ENCODE results near the gene GFRA1. TPM values are rescaled to one million over a fixed set of nuclear protein-coding genes. Genes with fewer than 3 reads are reported as not detected.

Gene GFRA1
- total and polyA plus RNA-seq, 2 donors (not counting 1 experiment from before 2014, with no cell fraction given): not detected

GRCh38 chr10:116216676-116217075 is 56.3 kb downstream of the GFRA1 start:
- no peaks in the 10 kb centered on the region for H4K20me1 ChIP-seq (ENCODE audit: control insufficient read depth, insufficient read depth, low read length, poor library complexity, severe bottlenecking)
- intact Hi-C loops (cut with micrococcal nuclease): no loop called here
- DNase-seq (no peak), ATAC-seq (ENCODE audit: low read depth) (no peak)
- no peaks in the 10 kb centered on the region for H3K79me2 ChIP-seq (ENCODE audit: control insufficient read depth, insufficient read depth, low read length)
- H3K9me3 ChIP-seq (ENCODE audit: control extremely low read depth in 1 of 3, control insufficient read depth in 2 of 3, insufficient read depth in 1 of 3, low read length in 2 of 3): no peaks in the 10 kb centered on the region
- TF ChIP-seq EZH2 (IDR thresholded peaks at IDR 0.05; ENCODE audit: borderline replicate concordance, insufficient read depth, low read depth, low read length, poor library complexity, severe bottlenecking) (no peak), CTCF (IDR thresholded peaks at IDR 0.05) (no peak)
- WGBS (ENCODE audit: insufficient coverage): 100% methylated on average over 2 of the region's 3 CpGs
- no peaks in the 10 kb centered on the region for H3K27me3 ChIP-seq (replicated peaks in 1 of 4; ENCODE audit: control extremely low read depth in 1 of 4, control insufficient read depth in 3 of 4, insufficient read depth in 4 of 4, low read length in 3 of 4)
- no peak overlapping the region for H3K4me3 ChIP-seq (ENCODE audit: control extremely low read depth in 1 of 5, extremely low read depth in 1 of 5, insufficient read depth in 1 of 5, low read depth in 2 of 5, low read length in 4 of 5)
- H3K4me1 Mint-ChIP-seq: no peaks in the 10 kb centered on the region
- H3K4me3 Mint-ChIP-seq: no peak overlapping the region
- H3K4me1 ChIP-seq (ENCODE audit: control insufficient read depth in 2 of 2, insufficient read depth in 2 of 2, low read length in 2 of 2): no peaks in the 10 kb centered on the region
- H2AFZ ChIP-seq (ENCODE audit: insufficient read depth, low read depth, low read length, poor library complexity, severe bottlenecking): no peak overlapping the region
- peaks cover under 1% of the 10 kb centered on the region for H3K9me3 Mint-ChIP-seq (ENCODE audit: insufficient read depth)
- no peaks in the 10 kb centered on the region for H3K36me3 ChIP-seq (replicated peaks in 1 of 2; ENCODE audit: control extremely low read depth in 1 of 2, control insufficient read depth in 1 of 2, extremely low read depth in 1 of 2, insufficient read depth in 2 of 2, low read length in 1 of 2)
- no peak overlapping the region for H3K4me2 ChIP-seq (replicated peaks; ENCODE audit: low read depth, low read length, poor library complexity, severe bottlenecking)
- POLR2A ChIA-PET: no interaction called here
- H3K27ac Mint-ChIP-seq: no peak overlapping the region
- CTCF ChIA-PET: no interaction called here
- H3K27ac ChIP-seq (ENCODE audit: low read length in 2 of 2): no peak overlapping the region
- no peaks in the 10 kb centered on the region for H3K27me3 Mint-ChIP-seq
- H3K9ac ChIP-seq (ENCODE audit: low read length): no peak overlapping the region

GRCh38 chr10:116215651-116216050 is 57.4 kb downstream of the GFRA1 start:
- Histone ChIP-seq H3K27me3 (replicated peaks in 1 of 4; ENCODE audit: control extremely low read depth in 1 of 4, control insufficient read depth in 3 of 4, insufficient read depth in 4 of 4, low read length in 3 of 4) (no peaks in the 10 kb centered on the region), H3K79me2 (ENCODE audit: control insufficient read depth, insufficient read depth, low read length) (no peaks in the 10 kb centered on the region), H3K4me2 (replicated peaks; ENCODE audit: low read depth, low read length, poor library complexity, severe bottlenecking) (no peak overlapping the region), H3K4me3 (ENCODE audit: control extremely low read depth in 1 of 5, extremely low read depth in 1 of 5, insufficient read depth in 1 of 5, low read depth in 2 of 5, low read length in 4 of 5) (no peak overlapping the region), H3K4me1 (ENCODE audit: control insufficient read depth in 2 of 2, insufficient read depth in 2 of 2, low read length in 2 of 2) (no peaks in the 10 kb centered on the region), H3K9me3 (ENCODE audit: control extremely low read depth in 1 of 3, control insufficient read depth in 2 of 3, insufficient read depth in 1 of 3, low read length in 2 of 3) (no peaks in the 10 kb centered on the region), H3K36me3 (replicated peaks in 1 of 2; ENCODE audit: control extremely low read depth in 1 of 2, control insufficient read depth in 1 of 2, extremely low read depth in 1 of 2, insufficient read depth in 2 of 2, low read length in 1 of 2) (no peaks in the 10 kb centered on the region), H2AFZ (ENCODE audit: insufficient read depth, low read depth, low read length, poor library complexity, severe bottlenecking) (no peak overlapping the region), H3K9ac (ENCODE audit: low read length) (no peak overlapping the region), H4K20me1 (ENCODE audit: control insufficient read depth, insufficient read depth, low read length, poor library complexity, severe bottlenecking) (no peaks in the 10 kb centered on the region), H3K27ac (ENCODE audit: low read length in 2 of 2) (no peak overlapping the region)
- WGBS (ENCODE audit: insufficient coverage): 30% methylated on average over 2 of the region's 5 CpGs
- intact Hi-C loops (cut with micrococcal nuclease): no loop called here
- Mint-ChIP-seq H3K27me3 (no peaks in the 10 kb centered on the region), H3K4me1 (no peaks in the 10 kb centered on the region), H3K27ac (no peak overlapping the region), H3K9me3 (ENCODE audit: insufficient read depth) (no peaks in the 10 kb centered on the region), H3K4me3 (no peak overlapping the region)
- no peak for ATAC-seq (ENCODE audit: low read depth)
- TF ChIP-seq CTCF (IDR thresholded peaks at IDR 0.05): no peak
- no peak for TF ChIP-seq EZH2 (IDR thresholded peaks at IDR 0.05; ENCODE audit: borderline replicate concordance, insufficient read depth, low read depth, low read length, poor library complexity, severe bottlenecking)
- CTCF ChIA-PET: no interaction called here
- POLR2A ChIA-PET: no interaction called here
- DNase-seq: no peak

Data from B cell (primary cell).